Ectodermal cell (in vitro differentiated cells): ENCODE results near the gene SRRM1.

Experiments
- H3K27ac ChIP-seq: 2 replicates; pipeline ENCODE4 v1.7.0; 2013; ENCODE audit warnings: mild to moderate bottlenecking, low read depth, low read length; ENCODE audit not compliant: insufficient read depth, poor library complexity, severe bottlenecking
- H3K27me3 ChIP-seq: 2 replicates; pipeline ENCODE4 v1.7.0; 2013; ENCODE audit warnings: mild to moderate bottlenecking, low read length; ENCODE audit not compliant: insufficient read depth, control insufficient read depth, poor library complexity, severe bottlenecking
- H3K36me3 ChIP-seq: one replicate; pipeline ENCODE4 v1.7.0; 2013; ENCODE audit warnings: low read length; ENCODE audit not compliant: control insufficient read depth, insufficient read depth
- H3K4me1 ChIP-seq: one replicate; pipeline ENCODE4 v1.7.0; 2013; ENCODE audit warnings: low read length; ENCODE audit not compliant: control insufficient read depth, insufficient read depth
- H3K4me3 ChIP-seq: 2 replicates; pipeline ENCODE4 v1.7.0; 2013; ENCODE audit warnings: low read depth, low read length, control low read depth; ENCODE audit not compliant: insufficient read depth
- H3K9me3 ChIP-seq: 2 replicates; pipeline ENCODE4 v1.7.0; 2013; ENCODE audit warnings: mild to moderate bottlenecking, low read length, moderate library complexity; ENCODE audit not compliant: control insufficient read depth
- WGBS, 2 experiments: methylation state at CpG; one replicate each; pipeline ENCODE4 v1.1.7; 2013; ENCODE audit warnings: missing lambda C conversion rate in 2 of 2; 5-methylcytosine and 5-hydroxymethylcytosine counted together

The SRRM1 gene

DNA sequence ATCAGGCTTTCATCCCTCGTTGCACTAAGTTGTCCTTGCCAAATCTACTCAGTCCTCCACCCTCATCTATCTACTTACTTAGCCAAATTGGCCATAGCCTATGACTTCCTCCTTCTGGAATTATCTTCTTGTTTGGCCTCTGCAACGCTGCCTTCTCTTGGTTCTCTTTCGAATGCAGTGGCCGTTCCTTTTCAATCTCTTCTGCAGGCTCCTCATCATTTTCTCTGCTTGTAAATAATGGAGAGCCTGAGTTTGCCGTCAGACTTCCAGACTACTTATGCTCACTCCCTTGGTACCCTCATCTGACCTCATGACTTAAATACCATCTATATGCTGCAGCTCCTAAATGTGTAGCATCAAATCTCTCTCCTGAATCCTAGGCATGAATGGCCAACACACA lies 22.4 kb upstream of the SRRM1 start:
- Histone ChIP-seq H3K9me3 (no peaks in the 10 kb centered on the region), H3K4me1 (no peaks in the 10 kb centered on the region), H3K36me3 (no peaks in the 10 kb centered on the region), H3K27me3 (no peaks in the 10 kb centered on the region), H3K4me3 (no peak overlapping the region), H3K27ac (no peak overlapping the region)
- 92 to 95% methylated on average over 5 of the region's 5 CpGs for WGBS, 2 experiments

GRCh38 chr1:24621121-24621520 lies 22.0 kb upstream of the SRRM1 start:
- no peak overlapping the region for H3K4me3 ChIP-seq
- H3K4me1 ChIP-seq = no peaks in the 10 kb centered on the region
- H3K9me3 ChIP-seq = no peaks in the 10 kb centered on the region
- no peaks in the 10 kb centered on the region for H3K36me3 ChIP-seq
- 88 to 89% methylated on average over 5 of the region's 5 CpGs for WGBS, 2 experiments
- no peak overlapping the region for H3K27ac ChIP-seq
- H3K27me3 ChIP-seq = no peaks in the 10 kb centered on the region

DNA sequence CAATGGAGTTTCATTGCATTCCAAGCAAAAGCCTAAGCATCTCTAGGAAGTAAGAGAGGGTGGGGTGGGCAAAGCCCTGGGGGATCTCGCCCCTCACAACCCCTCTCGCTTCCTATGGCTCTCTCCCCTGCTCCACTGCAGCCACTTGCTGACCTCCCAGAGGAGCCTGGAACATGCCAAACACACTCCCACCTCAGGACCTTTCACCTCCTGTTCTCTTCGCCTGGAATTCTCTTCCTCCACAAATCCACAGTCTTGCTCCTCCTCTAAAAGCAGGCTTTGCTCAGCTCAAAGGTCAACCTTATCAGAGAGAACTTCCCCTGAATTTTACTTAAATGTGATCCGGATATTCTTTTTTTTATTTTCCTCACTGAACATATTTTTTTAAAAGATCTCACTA lies 20.9 kb upstream of the SRRM1 start:
- no peaks in the 10 kb centered on the region for H3K27me3 ChIP-seq
- no peaks in the 10 kb centered on the region for H3K36me3 ChIP-seq
- WGBS, 2 experiments = 62 to 66% methylated on average over 4 of the region's 4 CpGs
- no peaks in the 10 kb centered on the region for H3K9me3 ChIP-seq
- H3K4me1 ChIP-seq = no peaks in the 10 kb centered on the region
- H3K27ac ChIP-seq = no peak overlapping the region
- H3K4me3 ChIP-seq = no peak overlapping the region

DNA sequence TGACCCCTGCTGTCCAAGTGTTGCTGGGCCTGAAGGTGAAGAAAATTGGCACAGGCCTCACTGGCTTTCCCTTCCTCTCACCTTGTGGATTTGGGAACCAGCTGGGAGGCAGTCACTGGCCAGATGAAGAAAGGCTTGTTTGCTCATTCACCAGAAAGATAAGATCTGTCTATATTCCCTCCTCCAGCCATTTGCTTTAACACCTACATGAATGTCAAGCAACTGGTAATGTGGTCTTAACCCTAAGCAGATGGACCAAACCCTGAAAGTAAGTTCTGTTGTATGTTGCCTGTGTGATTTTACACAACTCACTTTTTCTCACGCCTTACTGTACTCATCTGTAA lies 10.3 kb upstream of the SRRM1 start:
- 94% methylated on average over 1 of the region's 1 CpG for WGBS, 2 experiments
- H3K4me3 ChIP-seq = no peak overlapping the region
- H3K9me3 ChIP-seq = no peaks in the 10 kb centered on the region
- H3K36me3 ChIP-seq = no peaks in the 10 kb centered on the region
- H3K4me1 ChIP-seq = no peaks in the 10 kb centered on the region
- H3K27me3 ChIP-seq = no peaks in the 10 kb centered on the region
- no peak overlapping the region for H3K27ac ChIP-seq

DNA sequence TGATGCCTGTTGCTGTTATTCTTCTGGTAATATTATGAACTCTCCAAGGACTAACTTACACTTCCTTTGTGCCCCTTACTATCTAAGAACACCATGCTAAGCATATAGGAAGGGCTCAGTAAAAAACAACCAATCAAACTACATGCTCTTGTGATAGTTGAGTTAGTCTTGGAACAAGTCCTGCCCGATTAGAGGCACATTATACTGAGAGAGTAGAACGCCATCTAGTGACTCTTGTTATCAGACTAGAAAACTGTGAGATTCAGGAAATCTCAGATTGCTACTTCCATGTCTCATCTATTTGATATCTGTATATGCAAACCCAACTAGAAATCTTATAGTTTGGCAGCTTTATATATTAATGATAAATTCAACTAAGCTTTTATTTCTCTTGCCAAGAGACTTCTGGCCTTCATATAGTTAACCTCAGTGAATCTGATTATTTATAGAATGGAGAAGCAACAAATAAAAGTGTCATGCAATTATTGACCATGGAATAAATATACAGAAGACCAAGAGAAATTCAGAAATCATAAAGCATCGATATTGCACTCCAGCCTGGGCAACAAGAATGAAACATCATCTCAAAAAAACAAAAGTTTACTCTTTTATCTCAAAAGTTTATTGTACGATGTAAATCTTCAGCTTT lies 7.8 kb upstream of the SRRM1 start:
- no peak overlapping the region for H3K4me3 ChIP-seq

DNA sequence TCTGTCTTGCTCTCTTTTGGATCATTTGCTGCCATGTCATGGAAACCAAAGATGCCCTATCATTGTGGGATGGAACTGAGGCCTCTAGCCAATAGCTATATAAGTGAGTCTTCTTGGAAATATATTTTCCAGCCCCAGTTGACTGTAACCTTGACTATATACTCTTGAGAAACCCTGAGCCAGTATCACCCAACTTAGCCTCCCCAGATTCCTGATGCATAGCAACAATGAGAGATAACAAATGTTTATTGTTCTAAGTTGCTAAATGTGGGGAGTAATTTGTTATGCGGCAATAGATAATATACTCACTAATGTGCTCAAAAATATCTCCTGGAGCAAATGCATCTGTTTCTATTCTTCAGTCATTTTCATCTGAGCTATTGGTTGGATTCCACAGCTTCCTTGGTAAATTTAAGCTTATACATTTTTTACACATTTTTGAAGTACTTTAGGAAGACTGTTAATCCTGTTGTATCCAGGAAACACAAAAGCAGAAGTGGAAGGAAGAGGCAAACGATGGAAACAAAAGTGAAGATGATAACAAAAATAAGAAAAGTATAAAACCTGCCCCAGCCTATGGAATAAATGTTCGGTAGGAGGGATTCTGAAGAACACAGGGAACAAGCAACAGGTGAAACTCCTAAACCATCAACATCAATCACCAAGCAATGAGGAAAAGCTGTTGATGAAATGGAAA lies 6.3 kb upstream of the SRRM1 start:
- H3K4me3 ChIP-seq = no peak overlapping the region
- no peak overlapping the region for H3K27ac ChIP-seq
- H3K9me3 ChIP-seq = no peaks in the 10 kb centered on the region
- no peaks in the 10 kb centered on the region for H3K4me1 ChIP-seq
- no peaks in the 10 kb centered on the region for H3K36me3 ChIP-seq
- WGBS, 2 experiments = 30 to 93% methylated on average over 1 to 2 of the region's 3 CpGs
- no peaks in the 10 kb centered on the region for H3K27me3 ChIP-seq

More for the DNA sequence above, 7.8 kb upstream of the SRRM1 start:
- WGBS, 2 experiments = 22 to 26% methylated on average over 4 of the region's 4 CpGs
- Histone ChIP-seq H3K4me1 (no peaks in the 10 kb centered on the region), H3K27ac (no peak overlapping the region), H3K36me3 (no peaks in the 10 kb centered on the region), H3K27me3 (no peaks in the 10 kb centered on the region), H3K9me3 (no peaks in the 10 kb centered on the region)

GRCh38 chr1:24639094-24639493 lies 4.0 kb upstream of the SRRM1 start:
- H3K4me1 ChIP-seq = no peaks in the 10 kb centered on the region
- H3K4me3 ChIP-seq = no peak overlapping the region
- no peaks in the 10 kb centered on the region for H3K9me3 ChIP-seq
- no peaks in the 10 kb centered on the region for H3K27me3 ChIP-seq
- no peaks in the 10 kb centered on the region for H3K36me3 ChIP-seq
- 96 to 100% methylated on average over 2 of the region's 2 CpGs for WGBS, 2 experiments
- no peak overlapping the region for H3K27ac ChIP-seq

GRCh38 chr1:24639881-24640280 lies 3.2 kb upstream of the SRRM1 start:
- Histone ChIP-seq H3K27me3 (no peaks in the 10 kb centered on the region), H3K9me3 (no peaks in the 10 kb centered on the region), H3K36me3 (peaks cover under 1% of the 10 kb centered on the region), H3K27ac (no peak overlapping the region), H3K4me1 (peaks cover 6% of the 10 kb centered on the region), H3K4me3 (no peak overlapping the region)
- WGBS, 2 experiments = 87 to 97% methylated on average over 4 of the region's 4 CpGs

- H3K4me3 ChIP-seq = no peak overlapping the region
- H3K36me3 ChIP-seq = peaks cover 4% of the 10 kb centered on the region
- no peaks in the 10 kb centered on the region for H3K9me3 ChIP-seq
- peaks cover 7% of the 10 kb centered on the region for H3K4me1 ChIP-seq
- WGBS, 2 experiments = 85 to 93% methylated on average over 6 to 7 of the region's 7 CpGs
- H3K27ac ChIP-seq = no peak overlapping the region
- no peaks in the 10 kb centered on the region for H3K27me3 ChIP-seq
Measured at GRCh38 chr1:24640288-24640687, 2.8 kb upstream of the SRRM1 start.

DNA sequence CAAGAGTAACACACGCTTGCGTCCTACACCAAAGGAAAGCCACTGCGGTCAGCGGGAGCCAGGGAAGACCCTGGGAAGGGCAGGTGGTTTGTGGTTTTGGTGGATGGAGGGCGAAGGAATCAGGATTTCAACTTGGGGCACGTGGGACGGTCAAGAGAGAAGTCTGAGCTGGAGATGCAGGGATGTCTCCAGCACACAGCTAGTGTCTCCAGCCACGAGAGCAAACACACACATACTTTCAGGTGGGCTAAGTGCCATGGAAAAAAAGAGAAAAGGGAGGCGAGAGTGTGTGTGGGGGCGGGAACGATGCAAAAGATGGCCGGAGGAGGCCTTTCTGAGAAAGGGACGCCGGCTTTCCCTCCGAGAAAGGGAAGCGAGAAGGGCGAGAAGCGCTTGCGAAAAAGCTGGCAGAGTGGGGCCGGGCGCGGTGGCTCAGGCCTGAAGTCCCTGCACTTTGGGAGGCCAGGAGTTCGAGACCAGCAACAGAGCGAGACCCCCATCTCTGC lies 1.4 kb upstream of the SRRM1 start:
- Histone ChIP-seq H3K36me3 (peaks cover 19% of the 10 kb centered on the region), H3K27me3 (no peaks in the 10 kb centered on the region), H3K4me1 (peaks cover 7% of the 10 kb centered on the region), H3K9me3 (no peaks in the 10 kb centered on the region), H3K27ac (no peak overlapping the region), H3K4me3 (peak overlapping the region; percentile 97)
- WGBS, 2 experiments = 51 to 54% methylated on average over 24 of the region's 24 CpGs
